Activated CD8-positive, alpha-beta memory T cell treated with anti-CD3 and anti-CD28 coated beads, Interleukin-2, amount 50 U/mL, for 24 hours (primary cell): Measurements from ENCODE around the gene PACSIN2.

ENCODE experiments used
- DNase-seq: peaks from one replicate; pipeline ENCODE4 v3.0.0-alpha.2; 2020; ENCODE audit errors: extremely low read depth

The PACSIN2 gene

DNA sequence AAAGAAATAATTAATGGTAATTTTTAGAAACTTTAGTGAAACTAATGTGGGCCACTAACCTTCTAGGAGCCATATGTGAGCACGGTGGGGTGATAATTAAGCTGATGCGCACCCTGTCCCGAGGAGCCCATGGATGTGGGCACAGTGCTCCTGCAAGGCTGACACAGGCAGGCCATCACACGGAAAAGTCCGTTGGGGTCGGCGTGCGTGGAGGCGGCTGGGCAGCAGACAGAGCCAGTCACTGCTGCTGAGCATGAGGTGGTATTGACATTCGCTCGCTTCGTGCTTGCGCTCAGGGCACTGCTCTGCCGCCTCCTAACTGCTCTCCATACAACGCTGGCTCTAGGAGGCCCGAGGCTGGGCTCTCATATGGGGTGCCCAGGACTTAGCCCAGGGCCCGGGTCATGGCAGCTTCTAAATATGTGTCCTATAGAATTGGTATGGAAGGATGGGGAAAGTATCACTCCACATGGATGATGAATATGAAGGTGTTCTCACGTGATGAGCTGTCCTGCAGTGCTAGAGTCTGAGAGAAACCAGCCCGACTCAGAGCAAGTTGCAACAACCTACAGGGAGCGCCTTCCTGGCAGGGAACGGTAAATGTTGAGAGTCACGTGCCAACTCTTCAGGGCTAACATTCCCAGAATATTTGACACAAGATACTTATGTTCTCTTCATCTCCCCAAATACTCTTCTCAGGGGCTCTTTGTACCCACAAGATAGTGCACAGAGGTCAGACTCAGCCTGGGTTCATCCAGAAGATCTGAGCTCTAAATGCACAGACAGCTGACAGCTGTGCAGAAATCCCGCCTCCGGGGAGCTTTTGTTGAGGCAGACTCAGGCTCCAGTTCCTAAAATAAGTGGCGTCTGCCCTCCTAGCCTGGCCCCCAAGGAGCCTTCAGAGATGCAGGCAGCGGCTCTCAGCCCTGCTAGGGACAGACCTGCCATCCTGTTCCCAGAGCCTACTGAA is 107.3 kb downstream of the PACSIN2 start:
- DNase-seq = no peak

DNA sequence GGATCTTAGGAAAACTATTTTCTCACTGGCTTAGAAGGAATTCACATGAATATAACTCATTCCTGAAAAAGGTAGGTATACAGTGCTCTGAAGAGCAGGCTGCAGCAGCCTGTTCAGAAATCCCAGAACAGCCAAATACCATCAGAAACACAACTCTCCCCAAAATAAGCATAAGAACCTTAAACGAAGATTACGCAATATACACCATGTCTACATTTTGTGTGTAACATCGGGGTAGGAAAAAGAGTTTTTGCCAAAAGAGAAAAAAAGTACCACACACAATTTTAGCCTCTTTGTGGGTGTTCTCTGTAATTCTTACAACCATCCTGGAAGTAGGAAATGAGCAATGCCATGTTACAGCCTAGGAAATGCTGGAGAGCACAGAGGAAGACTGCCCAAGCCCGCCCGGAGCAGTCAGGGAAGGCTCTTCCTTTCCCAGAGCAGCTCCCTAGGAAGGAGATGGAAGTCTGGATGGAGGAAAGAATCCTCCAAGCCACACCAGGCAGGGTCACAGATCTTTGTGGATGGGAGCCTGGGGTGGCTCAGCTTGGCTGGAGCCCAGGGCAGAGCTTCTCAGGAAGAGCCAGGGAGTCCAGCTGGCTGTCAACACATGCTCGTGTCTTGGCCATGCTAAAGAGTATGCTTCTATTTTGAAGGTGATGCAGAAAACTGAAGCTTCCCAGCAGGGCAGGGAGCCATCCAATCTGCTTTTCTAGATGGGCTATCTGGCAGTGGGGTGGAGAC is 108.2 kb downstream of the PACSIN2 start:
- DNase-seq = no peak

DNA sequence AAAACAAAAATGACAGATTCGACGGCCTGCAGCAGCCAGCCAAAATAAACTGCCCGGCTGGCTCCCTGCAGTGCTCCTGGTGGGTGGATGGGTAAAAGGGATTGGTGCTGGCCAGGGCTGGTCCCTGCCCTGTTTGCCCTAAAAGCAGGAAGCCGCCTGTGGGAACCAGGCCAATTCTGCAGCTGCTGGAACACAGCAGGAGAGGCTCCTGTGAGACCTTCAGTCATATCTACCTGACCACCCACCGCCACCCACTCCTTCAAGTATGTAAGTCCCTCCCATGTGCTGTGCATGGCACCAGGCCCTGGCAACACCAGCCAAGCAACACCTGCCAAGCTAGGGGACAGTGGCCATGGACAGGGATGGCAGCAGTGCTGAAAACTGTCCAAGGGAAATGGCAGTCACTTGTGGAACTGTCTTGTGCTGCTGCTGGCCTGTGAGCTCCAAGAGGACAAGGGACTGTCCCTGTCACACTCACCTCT is 109.2 kb downstream of the PACSIN2 start:
- no peak for DNase-seq

DNA sequence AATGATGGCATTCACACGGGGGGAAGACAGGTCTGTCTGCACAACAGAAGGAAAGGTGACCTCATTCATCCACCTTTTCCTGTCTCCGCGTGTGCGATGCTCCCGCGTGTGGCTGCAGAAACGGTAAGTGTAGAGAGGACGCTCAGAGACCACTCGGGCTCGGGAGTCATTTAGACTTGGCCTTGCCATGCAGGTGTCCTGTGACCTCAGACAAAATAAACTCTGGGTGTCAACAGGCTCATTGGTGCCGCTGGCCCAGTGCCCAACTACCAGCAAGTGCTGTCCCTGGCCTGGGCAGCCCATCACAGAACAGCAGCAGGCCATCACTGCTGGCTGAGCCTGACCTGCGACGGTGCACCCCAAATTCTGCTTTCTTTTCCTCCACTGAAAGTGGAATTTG is 109.7 kb downstream of the PACSIN2 start:
- DNase-seq = no peak

DNA sequence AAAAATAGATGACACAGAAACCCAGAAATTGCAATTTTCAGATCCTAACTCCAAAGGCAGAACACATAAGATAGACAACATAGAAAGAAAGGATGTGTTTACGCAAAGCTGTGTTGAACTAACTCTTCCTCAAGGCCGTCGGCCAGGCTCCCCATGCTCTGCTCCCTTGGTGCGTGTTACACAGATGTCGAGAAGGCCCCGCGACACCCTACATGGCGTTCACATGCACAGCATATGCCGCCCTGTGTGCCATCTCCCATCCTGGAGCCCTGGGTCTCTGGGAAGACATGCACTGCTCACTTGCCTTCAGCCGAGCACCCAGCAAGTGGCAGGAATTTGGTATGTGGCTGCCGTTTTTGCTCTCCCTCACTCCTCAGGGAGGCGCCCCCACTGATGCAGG is 110.9 kb downstream of the PACSIN2 start:
- no peak for DNase-seq

DNA sequence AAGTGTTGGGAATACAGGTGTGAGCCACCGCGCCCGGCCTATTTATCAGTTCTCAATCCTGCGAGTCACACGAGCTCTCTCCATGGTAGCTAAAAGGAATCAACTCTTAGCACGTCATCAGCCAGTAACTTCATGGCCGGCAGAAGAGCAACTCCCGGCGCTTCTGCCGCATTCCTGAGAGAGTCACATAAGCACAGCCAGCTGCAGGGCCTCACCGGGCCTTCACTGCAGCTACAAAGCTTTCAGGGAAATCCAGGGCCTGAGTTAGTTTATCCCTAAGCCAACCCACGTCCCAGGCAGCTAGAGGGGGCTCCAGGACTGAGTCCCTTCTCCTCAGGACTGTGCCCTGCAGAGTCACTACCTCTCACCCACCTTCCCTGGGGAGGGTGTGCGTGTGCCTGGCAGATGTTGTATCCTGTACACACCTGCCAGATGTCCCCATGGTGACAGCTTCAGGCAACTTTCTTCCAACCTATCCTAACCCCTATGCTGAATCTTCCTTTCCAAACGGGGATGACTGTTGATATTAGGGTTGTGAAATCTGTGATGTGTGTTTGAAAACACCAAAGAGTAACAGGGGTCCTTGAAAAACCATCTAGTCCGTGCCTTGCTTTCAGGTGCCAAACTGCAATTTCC is 112.0 kb downstream of the PACSIN2 start:
- no peak for DNase-seq

DNA sequence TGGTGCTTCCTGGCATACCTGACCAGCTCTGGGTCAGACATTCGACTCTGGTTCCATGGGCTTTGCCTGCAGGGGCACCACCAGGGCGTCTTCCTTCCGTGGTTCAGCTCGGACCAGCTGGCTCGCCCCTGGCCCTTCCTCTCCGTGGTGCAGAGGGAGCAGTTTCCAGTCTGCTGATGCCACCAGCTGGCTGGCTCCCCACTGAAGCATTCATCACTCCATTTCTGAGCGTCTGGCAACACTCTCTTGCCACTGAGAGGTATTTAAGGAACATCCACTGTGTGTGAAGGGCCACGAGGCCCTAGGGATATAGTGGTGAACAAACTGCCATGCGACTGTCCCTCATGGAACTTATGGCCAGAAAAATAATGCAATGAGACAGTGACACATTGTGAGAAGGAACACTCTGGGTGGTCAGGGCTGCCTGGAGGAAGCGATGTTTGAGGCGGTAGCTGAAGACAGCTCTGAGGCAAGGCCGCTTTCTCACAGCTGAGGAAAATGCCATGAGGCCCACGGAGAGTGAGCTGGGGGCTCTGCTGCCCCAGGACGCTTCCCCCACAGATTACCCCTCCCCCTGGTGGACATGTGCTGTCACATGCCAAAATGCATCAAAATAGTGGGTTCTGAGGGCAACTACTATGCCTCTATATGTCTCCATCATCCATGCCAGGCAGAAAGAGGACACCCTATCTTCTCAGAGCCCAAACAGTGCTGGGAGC is 113.0 kb downstream of the PACSIN2 start:
- no peak for DNase-seq

DNA sequence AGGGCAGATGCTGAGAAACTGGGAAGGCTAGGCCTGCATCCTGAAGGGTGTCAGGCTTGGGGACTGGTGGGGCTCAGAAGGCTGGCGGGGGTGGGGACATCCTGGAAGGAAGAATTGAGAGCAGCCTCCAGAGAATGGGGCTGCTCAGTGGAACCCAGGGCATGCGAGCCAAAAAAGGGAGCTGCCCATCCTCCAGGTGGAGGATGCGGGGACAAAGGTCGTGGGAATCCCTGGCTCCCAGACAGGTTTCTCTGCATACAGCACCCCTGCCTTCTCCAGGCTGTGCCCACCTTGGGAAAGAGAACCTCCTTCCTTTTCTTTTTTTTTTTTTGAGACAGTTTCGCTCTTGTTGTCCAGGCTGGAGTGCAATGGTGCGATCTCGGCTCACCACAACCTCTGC is 117.0 kb downstream of the PACSIN2 start:
- DNase-seq = no peak

DNA sequence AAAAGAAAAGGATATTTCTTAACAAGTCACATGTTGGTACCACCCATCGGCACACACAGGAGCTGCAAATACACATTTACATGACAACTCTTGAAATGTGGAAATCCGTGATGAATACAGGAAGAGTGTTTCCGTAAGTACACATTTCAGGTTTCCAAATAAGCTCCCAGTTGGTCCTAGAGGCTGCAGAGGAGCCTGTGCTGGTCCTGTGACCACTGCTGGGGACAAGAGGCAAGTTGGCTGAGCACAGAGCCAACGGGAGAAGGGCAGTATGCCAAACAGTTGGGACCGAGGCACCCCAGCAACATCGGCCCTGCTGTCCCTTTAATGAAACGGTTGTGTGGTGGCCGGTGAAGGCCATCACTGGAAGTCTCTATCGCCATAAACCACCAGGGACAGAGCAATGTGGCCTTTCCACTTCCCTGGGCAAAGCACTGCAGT is 119.4 kb downstream of the PACSIN2 start:
- no peak for DNase-seq

DNA sequence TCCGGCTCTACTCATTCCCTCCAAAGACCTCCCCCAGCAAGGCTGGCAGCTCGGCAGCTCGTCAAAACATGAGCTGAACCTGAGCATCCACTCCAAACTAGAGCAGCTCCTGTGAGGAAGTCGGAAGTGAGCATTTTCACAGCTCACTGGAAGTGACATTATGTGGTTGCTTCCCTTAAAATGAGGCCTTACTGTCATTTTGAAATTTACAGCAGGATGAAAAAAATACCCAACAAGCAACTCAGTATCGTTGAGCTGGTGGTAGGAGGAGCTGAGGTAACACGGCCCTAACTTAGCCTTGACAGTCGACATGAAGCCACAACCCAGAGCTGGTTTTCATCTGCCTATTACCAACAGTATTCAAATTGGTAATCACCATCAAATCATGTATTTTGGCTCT is 119.9 kb downstream of the PACSIN2 start:
- no peak for DNase-seq

DNA sequence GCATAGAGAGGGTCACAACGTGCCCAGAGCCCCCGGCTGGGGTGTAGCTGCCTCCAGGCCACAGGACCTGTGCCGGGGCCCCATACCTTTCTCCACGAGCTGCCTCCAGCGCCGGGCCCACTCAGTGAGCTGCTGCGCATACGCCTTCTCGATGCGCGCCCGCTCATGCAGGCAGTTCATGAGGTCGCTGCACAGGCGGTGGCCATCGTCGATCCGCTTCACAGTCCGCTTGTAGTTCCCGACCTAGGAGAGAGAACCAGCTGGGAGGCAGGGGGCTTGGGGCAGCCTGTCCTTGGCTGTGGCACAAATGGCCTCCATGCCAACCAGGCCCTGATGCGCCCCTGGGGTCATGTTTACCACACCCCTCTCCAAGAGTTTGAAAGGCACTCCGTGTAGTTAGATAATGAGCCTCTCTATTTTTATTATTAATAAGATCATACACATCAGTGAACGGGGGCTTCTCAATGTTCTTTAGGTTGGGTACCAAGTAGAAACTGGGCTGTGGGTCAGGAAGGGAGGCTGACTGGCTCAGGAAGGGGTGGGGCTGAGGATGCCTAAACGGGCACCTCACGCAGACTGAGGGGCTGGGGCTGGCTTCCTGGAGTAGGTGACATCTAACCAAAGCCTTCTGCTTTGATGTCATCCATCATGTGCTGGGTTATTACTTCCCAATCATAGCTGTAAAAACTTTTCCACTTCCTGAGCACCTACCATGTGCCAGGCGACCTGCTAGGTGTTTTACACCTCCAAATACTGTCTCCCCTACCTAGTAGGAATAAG is 121.4 kb downstream of the PACSIN2 start:
- no peak for DNase-seq

DNA sequence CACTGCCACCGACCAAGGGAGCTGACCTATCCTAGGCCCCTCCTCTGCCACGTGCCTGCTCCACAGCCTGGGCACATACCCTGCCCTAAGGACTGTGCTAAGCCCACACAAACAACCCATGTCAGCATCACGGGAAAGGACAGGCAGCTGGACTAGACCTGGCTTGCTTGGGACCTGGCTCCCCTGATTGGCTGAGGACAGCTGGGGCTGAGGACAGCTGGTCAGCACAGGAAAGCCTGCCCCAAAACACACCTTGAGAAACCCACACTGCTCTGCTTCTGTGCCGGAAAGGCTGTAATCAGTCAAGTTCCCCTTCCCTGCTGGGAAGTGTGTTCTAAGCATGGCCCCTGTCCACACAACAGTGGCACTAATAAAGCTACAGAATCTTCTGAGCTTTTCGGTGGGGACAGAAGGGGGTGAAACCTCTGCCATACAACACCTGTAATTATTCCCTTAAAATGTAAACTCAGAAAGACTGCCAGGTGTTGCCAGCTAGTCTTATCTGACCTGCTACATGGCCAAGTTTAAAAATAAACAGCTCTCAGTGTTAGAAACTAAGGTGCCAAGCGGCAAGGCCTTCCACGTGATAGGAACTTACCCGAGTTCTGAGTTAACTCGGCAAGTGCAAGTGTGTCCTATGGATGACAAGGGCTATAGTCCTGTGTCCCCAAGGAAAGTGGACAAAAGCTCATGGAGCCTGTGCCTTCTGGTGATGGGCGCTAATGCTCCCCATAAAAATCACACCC is 122.2 kb downstream of the PACSIN2 start:
- no peak for DNase-seq

DNA sequence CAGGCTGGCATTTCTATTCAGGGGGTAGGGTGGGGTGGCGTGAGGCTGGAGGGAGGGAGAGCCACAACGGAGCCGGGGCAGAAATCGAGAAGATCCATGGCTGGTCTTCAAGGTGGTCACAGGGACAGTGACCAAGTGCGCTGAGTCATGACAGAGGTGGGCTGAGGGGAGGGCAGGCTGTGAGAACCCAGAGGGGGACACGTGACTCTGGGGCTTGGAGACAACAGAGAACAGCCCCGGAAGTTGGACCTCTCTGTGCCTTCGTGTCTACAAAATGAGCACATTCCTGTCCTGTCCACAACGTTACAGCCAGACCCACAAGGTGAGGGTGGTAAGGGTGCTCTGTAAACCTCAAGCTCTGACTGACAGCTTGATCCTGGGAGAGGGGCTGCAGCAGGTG is 122.8 kb downstream of the PACSIN2 start:
- DNase-seq = no peak

DNA sequence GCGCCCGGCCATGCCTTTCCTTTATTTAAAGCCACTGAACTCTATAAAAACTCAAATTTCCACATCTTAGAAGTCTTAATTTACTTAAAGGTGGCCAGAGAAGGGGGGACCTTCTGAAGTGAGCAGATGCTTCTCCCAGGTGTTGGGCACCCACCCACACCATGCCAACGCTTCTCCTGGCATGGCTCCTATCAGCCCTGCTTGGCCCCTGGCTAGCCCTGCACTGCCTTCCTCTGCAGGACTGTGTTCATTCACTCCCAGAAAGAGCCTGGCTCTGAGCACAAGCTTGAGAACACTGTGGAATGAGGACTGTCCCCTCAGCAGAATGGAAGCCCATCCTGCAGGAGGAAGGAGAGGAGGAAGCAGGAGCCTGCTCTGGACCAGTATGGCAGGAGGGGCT is 123.3 kb downstream of the PACSIN2 start:
- no peak for DNase-seq

DNA sequence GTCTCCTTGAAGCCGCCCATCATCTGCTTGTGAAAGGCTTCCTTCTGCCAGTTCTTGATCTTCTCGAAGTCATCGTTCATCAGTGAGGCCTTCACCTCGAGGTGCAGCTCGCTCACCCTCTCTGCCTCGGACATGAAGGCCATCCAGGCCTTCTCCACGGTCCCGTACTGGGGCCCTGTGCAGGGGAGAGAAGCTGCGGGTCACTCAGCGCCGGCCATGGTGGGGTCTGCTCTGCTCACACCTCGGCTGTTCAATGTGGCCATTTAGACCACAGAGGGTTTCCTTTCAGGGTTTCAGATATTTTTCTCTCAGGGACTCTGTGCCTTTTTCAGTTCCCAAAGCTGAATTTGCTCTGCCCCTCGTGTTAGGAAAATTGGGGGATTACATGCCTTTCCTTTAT is 123.9 kb downstream of the PACSIN2 start:
- DNase-seq = no peak

DNA sequence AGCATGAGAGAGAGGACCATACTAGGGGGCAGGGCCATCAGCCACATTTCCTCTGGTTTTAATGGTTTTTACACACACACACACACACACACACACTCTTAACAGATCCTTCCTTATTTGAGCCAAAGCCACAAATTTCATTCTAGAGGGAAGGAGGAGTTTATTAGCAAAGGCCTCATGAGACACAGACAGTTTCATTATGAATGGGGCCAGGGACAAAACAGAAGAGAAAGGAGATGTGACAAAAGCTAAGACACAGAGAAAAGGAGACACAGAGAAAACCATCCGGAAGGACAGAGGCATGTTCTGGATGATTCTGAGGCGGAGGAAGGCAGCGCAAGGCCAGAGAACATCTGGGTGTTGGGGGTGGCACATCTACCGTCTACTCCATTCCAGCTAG is 125.6 kb downstream of the PACSIN2 start:
- no peak for DNase-seq

DNA sequence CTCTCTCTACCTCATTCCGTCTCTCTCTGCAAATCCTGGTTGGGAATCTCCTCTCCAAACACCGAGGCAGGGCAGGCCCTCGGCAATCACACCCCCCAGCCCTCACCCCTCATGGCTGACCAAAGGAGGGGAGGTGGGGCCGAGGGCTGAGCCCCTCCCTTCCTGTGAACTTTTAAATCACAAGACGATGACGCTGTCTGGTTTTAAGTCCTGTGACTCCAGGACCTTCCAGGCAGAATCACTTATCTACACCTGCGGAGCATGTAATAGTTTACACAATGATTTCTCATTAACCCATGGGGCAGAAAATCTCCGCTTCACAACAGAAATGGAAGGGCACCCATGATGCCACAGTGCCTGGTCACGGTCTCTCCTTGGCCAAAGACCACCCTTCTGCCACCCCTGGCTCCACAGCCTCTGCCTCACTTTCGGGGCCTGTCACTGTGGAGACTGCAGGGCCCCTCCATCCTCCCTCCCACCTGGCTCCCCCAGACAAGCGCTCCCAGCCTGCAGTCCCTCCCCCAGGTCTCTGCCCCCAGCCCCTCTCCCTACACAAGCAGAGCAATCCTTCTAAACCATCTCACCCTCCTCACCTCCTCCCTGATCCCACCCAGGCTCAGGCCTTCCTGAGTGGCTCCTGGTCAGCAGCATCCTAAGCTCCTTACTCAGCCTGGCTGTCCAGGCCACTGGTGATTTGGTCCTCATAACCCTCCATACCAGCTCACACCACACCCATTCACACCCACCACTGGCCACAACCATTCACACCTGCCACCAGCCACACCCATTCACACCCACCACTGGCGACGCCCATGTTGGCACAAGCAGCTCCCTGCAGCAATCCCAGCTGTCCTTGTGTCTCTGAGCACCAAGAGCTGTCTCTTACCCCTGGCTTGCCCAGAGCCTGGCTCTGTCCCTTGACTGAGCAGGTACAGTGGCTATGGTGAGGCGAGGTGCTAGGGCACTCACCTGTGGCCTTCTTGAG is 127.1 kb downstream of the PACSIN2 start:
- no peak for DNase-seq

DNA sequence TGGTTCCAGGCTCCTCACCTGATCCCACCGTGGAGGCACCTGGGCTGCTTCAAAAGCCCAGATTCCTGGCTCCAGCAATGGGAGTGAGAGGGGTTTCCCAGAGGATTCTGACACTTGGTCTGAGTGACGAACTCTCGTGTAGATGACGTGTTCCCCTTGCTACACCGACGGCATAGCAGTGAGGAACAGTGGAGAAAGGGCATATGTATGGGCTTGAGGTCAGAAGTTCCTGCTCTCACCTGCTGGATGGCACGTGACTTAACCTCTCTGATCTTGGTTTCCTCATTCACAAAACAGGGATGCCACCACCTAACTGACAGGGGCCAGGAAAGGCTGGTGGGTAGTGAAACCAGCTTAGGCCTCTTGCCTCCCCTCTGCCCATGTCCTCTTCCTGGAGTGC is 127.8 kb downstream of the PACSIN2 start:
- DNase-seq = no peak

DNA sequence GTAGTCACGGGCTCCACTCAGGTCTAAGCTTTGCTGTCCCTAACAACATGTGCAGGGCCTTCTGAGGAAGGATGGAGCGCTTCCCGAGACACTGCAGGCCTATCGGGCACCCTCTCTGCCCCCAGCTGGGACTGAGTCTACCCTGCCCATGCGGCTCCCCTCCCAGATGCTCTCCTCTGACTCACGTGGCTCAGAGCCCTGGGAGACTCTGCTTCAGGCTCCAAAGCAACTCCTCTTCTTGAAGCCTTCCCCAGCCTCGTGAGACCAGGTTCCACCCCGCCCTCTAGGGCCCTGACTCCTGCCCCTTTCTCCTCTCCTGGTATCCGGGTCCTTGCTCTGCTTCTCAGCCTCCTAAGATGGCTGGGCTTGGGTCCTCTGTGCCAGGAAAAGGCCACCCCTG is 129.5 kb downstream of the PACSIN2 start:
- DNase-seq = no peak
